ENCODE data around the gene FKBP1A. TPM values are rescaled to one million over a fixed set of nuclear protein-coding genes. Genes with fewer than 3 reads are reported as not detected.

Gene FKBP1A
- polyA plus RNA-seq, 1 experiment, result 476 TPM

- no peak for TF ChIP-seq CTCF (IDR thresholded peaks at IDR 0.05; ENCODE audit: insufficient read depth, low read depth, low read length)
- ChIA-PET CTCF (interaction anchor here (1.6 to 1.9 kb wide), 2 partner anchors 109 to 110 kb away, joined by 4 to 5 read pairs; no protein-coding TSS in a partner anchor), POLR2A (interaction anchor here (0.6 kb wide), 2 partner anchors 41 to 123 kb away, joined by 3 read pairs; no protein-coding TSS in a partner anchor)
- Histone ChIP-seq H3K27me3 (ENCODE audit: control insufficient read depth, insufficient read depth, low read length) (no peaks in the 10 kb centered on the region), H3K4me3 (ENCODE audit: low read depth, low read length) (no peak overlapping the region), H3K36me3 (ENCODE audit: control insufficient read depth, insufficient read depth, low read length) (0 out of 2 replicates have a peak, but pooled peaks cover 2% of the 10 kb centered on the region)
- no peak for DNase-seq (ENCODE audit: low read depth)
Measured at GRCh38 chr20:1327827-1328679, 64.8 kb downstream of the FKBP1A start.

- H3K4me3 ChIP-seq (ENCODE audit: low read depth, low read length), result no peak overlapping the region
- POLR2A ChIA-PET, result interaction anchor here (0.6 kb wide), 3 partner anchors 9 to 124 kb away, joined by 3 to 7 read pairs (median 3); no protein-coding TSS in a partner anchor
Measured at GRCh38 chr20:1327241-1327653, 65.6 kb downstream of the FKBP1A start.

GRCh38 chr20:1326031-1326930 lies 66.6 kb downstream of the FKBP1A start:
- DNase-seq (ENCODE audit: low read depth), result no peak
- POLR2A ChIA-PET, result interaction anchor here (0.6 to 0.7 kb wide), 3 partner anchors 21 to 118 kb away, joined by 3 to 4 read pairs (median 3); no protein-coding TSS in a partner anchor

More at GRCh38 chr20:1327241-1327653, 65.6 kb downstream of the FKBP1A start:
- Histone ChIP-seq H3K36me3 (ENCODE audit: control insufficient read depth, insufficient read depth, low read length) (0 out of 2 replicates have a peak, but pooled peaks cover 1% of the 10 kb centered on the region), H3K27me3 (ENCODE audit: control insufficient read depth, insufficient read depth, low read length) (no peaks in the 10 kb centered on the region)
- CTCF ChIA-PET, result interaction anchor here (1.9 kb wide), 1 partner anchor 110 kb away, joined by 4 read pairs; no protein-coding TSS in a partner anchor
- DNase-seq (ENCODE audit: low read depth), result no peak
- no peak for TF ChIP-seq CTCF (IDR thresholded peaks at IDR 0.05; ENCODE audit: insufficient read depth, low read depth, low read length)

More at GRCh38 chr20:1326031-1326930, 66.6 kb downstream of the FKBP1A start:
- Histone ChIP-seq H3K27me3 (ENCODE audit: control insufficient read depth, insufficient read depth, low read length) (no peaks in the 10 kb centered on the region), H3K36me3 (ENCODE audit: control insufficient read depth, insufficient read depth, low read length) (0 out of 2 replicates have a peak, but pooled peaks cover 1% of the 10 kb centered on the region), H3K4me3 (ENCODE audit: low read depth, low read length) (peak overlapping the region; percentile 79)
- no peak for TF ChIP-seq CTCF (IDR thresholded peaks at IDR 0.05; ENCODE audit: insufficient read depth, low read depth, low read length)
- CTCF ChIA-PET, result interaction anchor here (0.8 to 1.9 kb wide), 3 partner anchors 111 to 141 kb away, joined by 3 to 4 read pairs (median 4); partner anchors contain the start of gene NSFL1C

Measured in BJ (cell line).